Lower lobe of right lung (tissue), 2 donors: Measurements from ENCODE around the gene RAB14. TPM values are rescaled to one million over a fixed set of nuclear protein-coding genes. Genes with fewer than 3 reads are reported as not detected.

Source experiments
- ATAC-seq, 2 donors: fragments of 200-7000 bp; cut with Tn5 transposase; one replicate each; pipeline ENCODE4 v1.9.1; 2020 to 2022; ENCODE audit warnings: mild to moderate bottlenecking in 2 of 2, moderate library complexity in 2 of 2
- DNase-seq: peaks from one replicate; pipeline ENCODE4 v3.0.0-alpha.2; 2020
- H3K27ac ChIP-seq: fragments of 200-600 bp; one replicate; pipeline ENCODE4 v1.8.0; 2022
- H3K27me3 ChIP-seq: fragments of 200-600 bp; one replicate; pipeline ENCODE4 v1.8.0; 2022; ENCODE audit warnings: low read depth
- H3K36me3 ChIP-seq: fragments of 200-600 bp; one replicate; pipeline ENCODE4 v1.8.0; 2022; ENCODE audit warnings: mild to moderate bottlenecking
- H3K4me1 ChIP-seq: fragments of 200-600 bp; one replicate; pipeline ENCODE4 v1.8.0; 2022
- H3K4me3 ChIP-seq: fragments of 200-600 bp; one replicate; pipeline ENCODE4 v1.8.0; 2022; ENCODE audit warnings: mild to moderate bottlenecking
- H3K9me3 ChIP-seq: fragments of 200-600 bp; one replicate; pipeline ENCODE4 v1.8.0; 2022
- intact Hi-C: fragments of 100-400 bp; cut with DNase I; formaldehyde crosslinking; loops from one replicate; pipeline ENCODE4 v1.11.0; 2022
- long read RNA-seq: library from polyadenylated mRNA; unstranded; transcript quantifications from one replicate; pipeline ENCODE4 v2.0.0, GENCODE V29; 2021
- total RNA-seq: library from RNA; stranded (reverse); fragmentation: NEBNext Ultra II Directional; extraction: Animal tissue kit (Norgen Biotek cat#: 25700); gene quantifications from one replicate; pipeline ENCODE4 v1.2.1, GENCODE V29; 2021
- TF ChIP-seq, protein P1 (sequence below): fragments of 200-600 bp; IDR thresholded peaks from one replicate; pipeline ENCODE4 v1.8.0; 2022; ENCODE audit warnings: antibody characterized with exemption, mild to moderate bottlenecking
- donor health status: DM: no; HTN: yes; CAD: no; lungs with severe emphysema.

The RAB14 gene
- 101 TPM for total RNA-seq
- long read RNA-seq, full-length matches to known transcripts, result 178 of 204 reads
- long read RNA-seq, partial matches to known transcripts, result 4 of 204 reads
- long read RNA-seq, other reads (novel, unspliced or antisense), result 22 of 204 reads

GRCh38 chr9:121201738-121202533, at the start of gene RAB14:
RAB14 (minus strand) TSS chr9:121201869; CDS start chr9:121193412, 8,457 bp downstream.
- Histone ChIP-seq H3K9me3 (no peaks in the 10 kb centered on the region), H3K4me3 (peak within 1 kb of the TSS; percentile 91), H3K4me1 (peaks cover 43% of the 10 kb centered on the region), H3K27ac (peak within 1 kb of the TSS; percentile 94), H3K27me3 (no peaks in the 10 kb centered on the region), H3K36me3 (no peaks in the 10 kb centered on the region)
- intact Hi-C loops, result no loop called here
- peak; percentile 96 to 98 for ATAC-seq
- DNase-seq, result peak; percentile 100
- TF ChIP-seq, protein P1, sequence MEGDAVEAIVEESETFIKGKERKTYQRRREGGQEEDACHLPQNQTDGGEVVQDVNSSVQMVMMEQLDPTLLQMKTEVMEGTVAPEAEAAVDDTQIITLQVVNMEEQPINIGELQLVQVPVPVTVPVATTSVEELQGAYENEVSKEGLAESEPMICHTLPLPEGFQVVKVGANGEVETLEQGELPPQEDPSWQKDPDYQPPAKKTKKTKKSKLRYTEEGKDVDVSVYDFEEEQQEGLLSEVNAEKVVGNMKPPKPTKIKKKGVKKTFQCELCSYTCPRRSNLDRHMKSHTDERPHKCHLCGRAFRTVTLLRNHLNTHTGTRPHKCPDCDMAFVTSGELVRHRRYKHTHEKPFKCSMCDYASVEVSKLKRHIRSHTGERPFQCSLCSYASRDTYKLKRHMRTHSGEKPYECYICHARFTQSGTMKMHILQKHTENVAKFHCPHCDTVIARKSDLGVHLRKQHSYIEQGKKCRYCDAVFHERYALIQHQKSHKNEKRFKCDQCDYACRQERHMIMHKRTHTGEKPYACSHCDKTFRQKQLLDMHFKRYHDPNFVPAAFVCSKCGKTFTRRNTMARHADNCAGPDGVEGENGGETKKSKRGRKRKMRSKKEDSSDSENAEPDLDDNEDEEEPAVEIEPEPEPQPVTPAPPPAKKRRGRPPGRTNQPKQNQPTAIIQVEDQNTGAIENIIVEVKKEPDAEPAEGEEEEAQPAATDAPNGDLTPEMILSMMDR, result peak; percentile 58

- TF ChIP-seq, protein P1, result no peak
- intact Hi-C loops, result no loop called here
- no peaks in the 10 kb centered on the region for H3K4me1 ChIP-seq
- no peak for DNase-seq
- ATAC-seq, result peak; percentile 40 to 55
- no peak overlapping the region for H3K27ac ChIP-seq
- no peaks in the 10 kb centered on the region for H3K36me3 ChIP-seq
- H3K9me3 ChIP-seq, result no peaks in the 10 kb centered on the region
- no peaks in the 10 kb centered on the region for H3K27me3 ChIP-seq
- no peak overlapping the region for H3K4me3 ChIP-seq
Measured at GRCh38 chr9:121249563-121249962, 47.9 kb upstream of the RAB14 start.

- H3K9me3 ChIP-seq, result no peaks in the 10 kb centered on the region
- no peaks in the 10 kb centered on the region for H3K27me3 ChIP-seq
- H3K27ac ChIP-seq, result no peak overlapping the region
- H3K36me3 ChIP-seq, result no peaks in the 10 kb centered on the region
- ATAC-seq (peak; percentile 73 to 79), DNase-seq (peak; percentile 45)
- no peaks in the 10 kb centered on the region for H3K4me1 ChIP-seq
- intact Hi-C loops, result no loop called here
- H3K4me3 ChIP-seq, result no peak overlapping the region
- TF ChIP-seq, protein P1, result no peak
Measured at GRCh38 chr9:121246821-121247561, 45.3 kb upstream of the RAB14 start.

- H3K36me3 ChIP-seq, result no peaks in the 10 kb centered on the region
- H3K9me3 ChIP-seq, result no peaks in the 10 kb centered on the region
- DNase-seq, result no peak
- H3K27me3 ChIP-seq, result no peaks in the 10 kb centered on the region
- intact Hi-C loops, result no loop called here
- ATAC-seq, result no peak
- no peaks in the 10 kb centered on the region for H3K4me1 ChIP-seq
- no peak overlapping the region for H3K4me3 ChIP-seq
- TF ChIP-seq, protein P1, result no peak
- no peak overlapping the region for H3K27ac ChIP-seq
Measured at GRCh38 chr9:121242959-121243346, 41.3 kb upstream of the RAB14 start.

GRCh38 chr9:121242219-121242958, 40.7 kb upstream of the RAB14 start:
- ATAC-seq, result no peak
- TF ChIP-seq, protein P1, result no peak
- DNase-seq, result no peak
- Histone ChIP-seq H3K9me3 (no peaks in the 10 kb centered on the region), H3K4me1 (no peaks in the 10 kb centered on the region), H3K27me3 (no peaks in the 10 kb centered on the region), H3K4me3 (no peak overlapping the region), H3K36me3 (no peaks in the 10 kb centered on the region), H3K27ac (no peak overlapping the region)
- intact Hi-C loops, result no loop called here
